WTC11 (cell line): Measurements from ENCODE around the gene MAP1LC3B. TPM values are rescaled to one million over a fixed set of nuclear protein-coding genes. Genes with fewer than 3 reads are reported as not detected.

Experiments
- ATAC-seq: fragments of 200-7000 bp; cut with Tn5 transposase; 2 replicates; pipeline ENCODE4 v1.10.0; 2021; ENCODE audit warnings: mild to moderate bottlenecking, moderate library complexity
- CTCF ChIA-PET: fragments of 300-600 bp; sonication (Branson Sonifier 250); formaldehyde crosslinking; loops from one replicate; lab custom pipeline; 2021; ENCODE audit warnings: antibody characterized with exemption; lab: Charles Lee
- POLR2A ChIA-PET: fragments of 350-600 bp; sonication (Branson Sonifier 250); formaldehyde crosslinking; loops from one replicate; lab custom pipeline; 2021; ENCODE audit warnings: antibody characterized with exemption; lab: Charles Lee
- DNase-seq: peaks from one replicate; pipeline ENCODE4 v3.0.0; 2021; ENCODE audit warnings: low spot score
- H3K27ac Mint-ChIP-seq: 2 replicates; pipeline ENCODE4 v1.8.0; 2021; ENCODE audit warnings: mixed read lengths
- H3K27me3 Mint-ChIP-seq: 2 replicates; pipeline ENCODE4 v1.8.0; 2021; ENCODE audit warnings: low read depth, mild to moderate bottlenecking, moderate library complexity, mixed read lengths
- H3K36me3 Mint-ChIP-seq: 2 replicates; pipeline ENCODE4 v1.8.0; 2021; ENCODE audit warnings: mixed read lengths
- H3K4me1 Mint-ChIP-seq: 2 replicates; pipeline ENCODE4 v1.8.0; 2022; ENCODE audit warnings: mixed read lengths
- H3K4me3 Mint-ChIP-seq: 2 replicates; pipeline ENCODE4 v1.8.0; 2021; ENCODE audit warnings: mild to moderate bottlenecking, moderate library complexity, mixed read lengths
- H3K9me3 Mint-ChIP-seq: 2 replicates; pipeline ENCODE4 v1.8.0; 2021; ENCODE audit warnings: mixed read lengths
- EMX1 ChIP-seq: fragments of 250-450 bp; sonication (Bioruptor Pico); IDR thresholded peaks from 2 replicates; pipeline ENCODE4 v1.8.0; 2021; ENCODE audit warnings: mild to moderate bottlenecking
- ETV6 ChIP-seq: sonication (generic); formaldehyde crosslinking; IDR thresholded peaks from 2 replicates; pipeline ENCODE4 v1.8.1; 2022; ENCODE audit warnings: mild to moderate bottlenecking, missing genetic modification reagents
- PRDM15 ChIP-seq: sonication (generic); formaldehyde crosslinking; IDR thresholded peaks from 2 replicates; pipeline ENCODE4 v1.8.0; 2022; ENCODE audit warnings: missing genetic modification reagents
- SMAD4 ChIP-seq: sonication (generic); formaldehyde crosslinking; IDR thresholded peaks from 2 replicates; pipeline ENCODE4 v1.8.0; 2022; ENCODE audit warnings: mild to moderate bottlenecking, missing genetic modification reagents
- SOX15 ChIP-seq: fragments of 250-450 bp; sonication (Bioruptor Pico); IDR thresholded peaks from 2 replicates; pipeline ENCODE4 v1.9.0; 2021; ENCODE audit warnings: mild to moderate bottlenecking
- ZNF219 ChIP-seq: sonication (generic); formaldehyde crosslinking; IDR thresholded peaks from 2 replicates; pipeline ENCODE4 v1.8.0; 2023; ENCODE audit warnings: missing genetic modification reagents, mild to moderate bottlenecking, borderline replicate concordance
- ZNF263 ChIP-seq: sonication (generic); formaldehyde crosslinking; IDR thresholded peaks from 2 replicates; pipeline ENCODE4 v1.8.1; 2022; ENCODE audit warnings: low read depth, mild to moderate bottlenecking, moderate library complexity, missing genetic modification reagents
- ZNF281 ChIP-seq: sonication (generic); formaldehyde crosslinking; IDR thresholded peaks from 2 replicates; pipeline ENCODE4 v1.8.0; 2023; ENCODE audit warnings: mild to moderate bottlenecking, missing genetic modification reagents
- ZNF423 ChIP-seq: fragments of 250-450 bp; sonication (Bioruptor Pico); IDR thresholded peaks from 2 replicates; pipeline ENCODE4 v2.1.2; 2022; ENCODE audit warnings: mild to moderate bottlenecking, moderate library complexity
- ZNF425 ChIP-seq: fragments of 250-450 bp; sonication (Bioruptor Pico); conservative IDR thresholded peaks from 2 replicates; pipeline ENCODE4 v1.9.0; 2021; ENCODE audit warnings: mild to moderate bottlenecking
- total RNA-seq: library from RNA; stranded (reverse); gene quantifications from 3 replicates; pipeline ENCODE4 v1.2.3, GENCODE V29; 2021

Gene MAP1LC3B
- total RNA-seq, 1 experiment from 2014 or later: 46.9 TPM

- no peak overlapping the region for H3K4me3 Mint-ChIP-seq
- peak overlapping the region; percentile 84 for H3K27ac Mint-ChIP-seq
- DNase-seq (no peak), ATAC-seq (peak; percentile 86)
- H3K9me3 Mint-ChIP-seq: peaks cover 4% of the 10 kb centered on the region
- no peaks in the 10 kb centered on the region for H3K27me3 Mint-ChIP-seq
- TF ChIP-seq ZNF423 (CRISPR knock-in tag): 0 out of 2 replicates have a peak, but pooled peaks have one; percentile 11
- peak; percentile 95 for TF ChIP-seq PRDM15 (CRISPR knock-in tag)
- TF ChIP-seq ZNF281 (CRISPR knock-in tag): no peak
- no peak for TF ChIP-seq SMAD4 (CRISPR knock-in tag)
- TF ChIP-seq ZNF219 (CRISPR knock-in tag): no peak
- TF ChIP-seq SOX15 (CRISPR knock-in tag): no peak
- TF ChIP-seq, all 79 proteins: peak for 2
- peaks cover 6% of the 10 kb centered on the region for H3K36me3 Mint-ChIP-seq
- H3K4me1 Mint-ChIP-seq: peaks cover 12% of the 10 kb centered on the region
- POLR2A ChIA-PET: no interaction called here
- CTCF ChIA-PET: interaction anchor here (1.0 to 3.2 kb wide), 5 partner anchors 12 to 222 kb away, joined by 3 to 11 read pairs (median 6); no protein-coding TSS in a partner anchor
These were observed 44.4 kb downstream of the MAP1LC3B start for GRCh38 chr16:87436225-87437172.

GRCh38 chr16:87437327-87437726 lies 45.2 kb downstream of the MAP1LC3B start:
- Mint-ChIP-seq H3K27me3 (no peaks in the 10 kb centered on the region), H3K4me1 (peaks cover 12% of the 10 kb centered on the region), H3K4me3 (no peak overlapping the region), H3K36me3 (peaks cover 15% of the 10 kb centered on the region), H3K27ac (no peak overlapping the region), H3K9me3 (peaks cover 8% of the 10 kb centered on the region)
- TF ChIP-seq ZNF425 (no peak), SOX15 (CRISPR knock-in tag) (no peak), ZNF281 (CRISPR knock-in tag) (no peak), EMX1 (CRISPR knock-in tag) (no peak), ETV6 (no peak), ZNF263 (no peak)
- POLR2A ChIA-PET: no interaction called here
- CTCF ChIA-PET: interaction anchor here (1.0 to 3.2 kb wide), 4 partner anchors 20 to 221 kb away, joined by 4 to 11 read pairs (median 8); no protein-coding TSS in a partner anchor
- ATAC-seq (no peak), DNase-seq (no peak)
